Retinal pigment epithelial cell (primary cell): ENCODE measurements around the gene CALD1.

Source experiments
- DNase-seq: peaks from one replicate; pipeline ENCODE4 v3.0.0-alpha.2; 2010; ENCODE audit warnings: low read depth
- H3K4me3 ChIP-seq: 2 replicates; pipeline ENCODE4 v1.5.1; 2011; ENCODE audit warnings: mild to moderate bottlenecking, low read length, control low read depth, moderate library complexity
- CTCF ChIP-seq: conservative IDR thresholded peaks from 2 replicates; pipeline ENCODE4 v1.5.1; 2011; ENCODE audit warnings: low read depth, low read length, control low read depth, inconsistent platforms

CALD1 gene

GRCh38 chr7:134771889-134772288 is 7.5 kb upstream of the CALD1 start:
- no peak for TF ChIP-seq CTCF
- no peak for DNase-seq
- H3K4me3 ChIP-seq: no peak overlapping the region

GRCh38 chr7:134772401-134772800 is 7.0 kb upstream of the CALD1 start:
- TF ChIP-seq CTCF: no peak
- DNase-seq: no peak
- no peak overlapping the region for H3K4me3 ChIP-seq

- no peak for TF ChIP-seq CTCF
- DNase-seq: no peak
- no peak overlapping the region for H3K4me3 ChIP-seq
These were observed 6.3 kb upstream of the CALD1 start for GRCh38 chr7:134773164-134773563.

- no peak for DNase-seq
- H3K4me3 ChIP-seq: no peak overlapping the region
- TF ChIP-seq CTCF: no peak
These were observed 5.3 kb upstream of the CALD1 start for GRCh38 chr7:134774119-134774518.

GRCh38 chr7:134777470-134777869 is 2.0 kb upstream of the CALD1 start:
- DNase-seq: no peak
- H3K4me3 ChIP-seq: no peak overlapping the region
- TF ChIP-seq CTCF: no peak

- DNase-seq: no peak
These were observed 1.4 kb upstream of the CALD1 start for GRCh38 chr7:134777908-134778580.

GRCh38 chr7:134779741-134780065 is 269 bp downstream of the CALD1 start:
- H3K4me3 ChIP-seq: peak overlapping the region; percentile 83
- no peak for DNase-seq
- TF ChIP-seq CTCF: no peak

More at GRCh38 chr7:134777908-134778580, 1.4 kb upstream of the CALD1 start:
- no peak overlapping the region for H3K4me3 ChIP-seq
- no peak for TF ChIP-seq CTCF
